Fibroblast of pulmonary artery (primary cell): ENCODE data around the gene OPRD1.

Experiments used
- DNase-seq: peaks from one replicate; pipeline ENCODE4 v3.0.0-alpha.2; 2010; ENCODE audit warnings: low read depth
- H3K4me3 ChIP-seq: replicated peaks from 2 replicates; pipeline ENCODE4 v1.5.1; 2011; ENCODE audit warnings: low read depth, mild to moderate bottlenecking, control low read depth, low read length, moderate library complexity
- CTCF ChIP-seq: IDR thresholded peaks from 2 replicates; pipeline ENCODE4 v1.5.1; 2011; ENCODE audit warnings: mild to moderate bottlenecking, control low read depth, low read length, inconsistent platforms; ENCODE audit errors: missing control alignments

Gene OPRD1

GRCh38 chr1:28803051-28803450, 8.9 kb upstream of the OPRD1 start:
- TF ChIP-seq CTCF = no peak
- DNase-seq = no peak

GRCh38 chr1:28803662-28804061, 8.3 kb upstream of the OPRD1 start:
- no peak for DNase-seq
- H3K4me3 ChIP-seq = no peak overlapping the region
- no peak for TF ChIP-seq CTCF

More at GRCh38 chr1:28803051-28803450, 8.9 kb upstream of the OPRD1 start:
- H3K4me3 ChIP-seq = no peak overlapping the region

- TF ChIP-seq CTCF = no peak
- H3K4me3 ChIP-seq = no peak overlapping the region
- no peak for DNase-seq
These were observed 7.9 kb upstream of the OPRD1 start for GRCh38 chr1:28804071-28804470.

- H3K4me3 ChIP-seq = no peak overlapping the region
- TF ChIP-seq CTCF = no peak
- DNase-seq = no peak
These were observed 4.9 kb upstream of the OPRD1 start for GRCh38 chr1:28807046-28807445.

- no peak for DNase-seq
- H3K4me3 ChIP-seq = no peak overlapping the region
- no peak for TF ChIP-seq CTCF
These were observed 4.0 kb upstream of the OPRD1 start for GRCh38 chr1:28807986-28808385.

GRCh38 chr1:28811369-28811765, 603 bp upstream of the OPRD1 start:
- DNase-seq = no peak
- no peak for TF ChIP-seq CTCF
- no peak overlapping the region for H3K4me3 ChIP-seq

GRCh38 chr1:28812669-28813468, 899 bp downstream of the OPRD1 start:
- TF ChIP-seq CTCF = no peak
- no peak overlapping the region for H3K4me3 ChIP-seq
- DNase-seq = no peak
